Measurements from ENCODE around the gene CRIM1.

Gene CRIM1

GRCh38 chr2:36450466-36451196 is 95.1 kb downstream of the CRIM1 start:
- peak; percentile 51 for DNase-seq (ENCODE audit: insufficient read length, low spot score)
- FAIRE-seq, result no peak

- DNase-seq (ENCODE audit: insufficient read length, low spot score) (no peak), FAIRE-seq (no peak)
Measured at GRCh38 chr2:36451512-36451911, 95.9 kb downstream of the CRIM1 start.

- no peak for DNase-seq (ENCODE audit: insufficient read length, low spot score)
- no peak for FAIRE-seq
Measured at GRCh38 chr2:36452260-36452659, 96.7 kb downstream of the CRIM1 start.

GRCh38 chr2:36453652-36454051 is 98.1 kb downstream of the CRIM1 start:
- no peak for DNase-seq (ENCODE audit: insufficient read length, low spot score)
- FAIRE-seq, result no peak

- DNase-seq (ENCODE audit: insufficient read length, low spot score), result no peak
- peak; percentile 54 for FAIRE-seq
Measured at GRCh38 chr2:36455011-36455410, 99.4 kb downstream of the CRIM1 start.

GRCh38 chr2:36455788-36456187 is 100.2 kb downstream of the CRIM1 start:
- DNase-seq (ENCODE audit: insufficient read length, low spot score), result no peak
- FAIRE-seq, result no peak

GRCh38 chr2:36456227-36457175 is 100.9 kb downstream of the CRIM1 start:
- no peak for FAIRE-seq
- DNase-seq (ENCODE audit: insufficient read length, low spot score), result no peak

- FAIRE-seq (no peak), DNase-seq (ENCODE audit: insufficient read length, low spot score) (no peak)
Measured at GRCh38 chr2:36458106-36458505, 102.5 kb downstream of the CRIM1 start.

GRCh38 chr2:36459725-36460137 is 104.2 kb downstream of the CRIM1 start:
- no peak for FAIRE-seq
- peak; percentile 56 for DNase-seq (ENCODE audit: insufficient read length, low spot score)

- DNase-seq (ENCODE audit: insufficient read length, low spot score) (peak; percentile 58), FAIRE-seq (no peak)
Measured at GRCh38 chr2:36461039-36461681, 105.6 kb downstream of the CRIM1 start.

- FAIRE-seq (peak; percentile 55), DNase-seq (ENCODE audit: insufficient read length, low spot score) (no peak)
Measured at GRCh38 chr2:36462311-36462935, 106.8 kb downstream of the CRIM1 start.

- FAIRE-seq, result no peak
- DNase-seq (ENCODE audit: insufficient read length, low spot score), result no peak
Measured at GRCh38 chr2:36463365-36463764, 107.8 kb downstream of the CRIM1 start.

GRCh38 chr2:36464006-36464721 is 108.6 kb downstream of the CRIM1 start:
- FAIRE-seq (no peak), DNase-seq (ENCODE audit: insufficient read length, low spot score) (no peak)

GRCh38 chr2:36466135-36466534 is 110.6 kb downstream of the CRIM1 start:
- FAIRE-seq (no peak), DNase-seq (ENCODE audit: insufficient read length, low spot score) (no peak)

GRCh38 chr2:36468463-36469105 is 113.0 kb downstream of the CRIM1 start:
- FAIRE-seq, result no peak
- no peak for DNase-seq (ENCODE audit: insufficient read length, low spot score)

GRCh38 chr2:36469106-36469477 is 113.5 kb downstream of the CRIM1 start:
- DNase-seq (ENCODE audit: insufficient read length, low spot score), result no peak
- no peak for FAIRE-seq

GRCh38 chr2:36469710-36470109 is 114.1 kb downstream of the CRIM1 start:
- FAIRE-seq, result no peak
- no peak for DNase-seq (ENCODE audit: insufficient read length, low spot score)

- DNase-seq (ENCODE audit: insufficient read length, low spot score) (no peak), FAIRE-seq (no peak)
Measured at GRCh38 chr2:36473230-36473629, 117.7 kb downstream of the CRIM1 start.

GRCh38 chr2:36476411-36476810 is 120.8 kb downstream of the CRIM1 start:
- no peak for FAIRE-seq
- DNase-seq (ENCODE audit: insufficient read length, low spot score), result no peak

GRCh38 chr2:36477315-36477714 is 121.7 kb downstream of the CRIM1 start:
- no peak for FAIRE-seq

More at GRCh38 chr2:36477315-36477714, 121.7 kb downstream of the CRIM1 start:
- no peak for DNase-seq (ENCODE audit: insufficient read length, low spot score)
